ENCODE data around the gene KCTD5.

The KCTD5 gene

GRCh38 chr16:2708955-2709587, 26.7 kb downstream of the KCTD5 start:
- no peak for DNase-seq (ENCODE audit: extremely low read depth in 1 of 2, low read depth in 1 of 2)

- DNase-seq (ENCODE audit: extremely low read depth in 1 of 2, low read depth in 1 of 2): no peak
Measured at GRCh38 chr16:2709588-2709984, 27.3 kb downstream of the KCTD5 start.

GRCh38 chr16:2710021-2710710, 27.8 kb downstream of the KCTD5 start:
- no peak for DNase-seq (ENCODE audit: extremely low read depth in 1 of 2, low read depth in 1 of 2)

GRCh38 chr16:2710711-2711231, 28.4 kb downstream of the KCTD5 start:
- DNase-seq (ENCODE audit: extremely low read depth in 1 of 2, low read depth in 1 of 2): no peak

GRCh38 chr16:2711370-2712062, 29.2 kb downstream of the KCTD5 start:
- no peak for DNase-seq (ENCODE audit: extremely low read depth in 1 of 2, low read depth in 1 of 2)

GRCh38 chr16:2712063-2712441, 29.7 kb downstream of the KCTD5 start:
- DNase-seq (ENCODE audit: extremely low read depth in 1 of 2, low read depth in 1 of 2): no peak

- DNase-seq (ENCODE audit: extremely low read depth in 1 of 2, low read depth in 1 of 2): no peak
Measured at GRCh38 chr16:2712546-2712945, 30.2 kb downstream of the KCTD5 start.

GRCh38 chr16:2713523-2713922, 31.2 kb downstream of the KCTD5 start:
- DNase-seq (ENCODE audit: extremely low read depth in 1 of 2, low read depth in 1 of 2): no peak

GRCh38 chr16:2713985-2714774, 31.9 kb downstream of the KCTD5 start:
- DNase-seq (ENCODE audit: extremely low read depth in 1 of 2, low read depth in 1 of 2): no peak

- DNase-seq (ENCODE audit: extremely low read depth in 1 of 2, low read depth in 1 of 2): no peak
Measured at GRCh38 chr16:2715064-2715463, 32.7 kb downstream of the KCTD5 start.

GRCh38 chr16:2715519-2715918, 33.2 kb downstream of the KCTD5 start:
- peak; percentile 50 to 73 for DNase-seq (ENCODE audit: extremely low read depth in 1 of 2, low read depth in 1 of 2)

GRCh38 chr16:2715966-2716885, 33.9 kb downstream of the KCTD5 start:
- DNase-seq (ENCODE audit: extremely low read depth in 1 of 2, low read depth in 1 of 2): no peak

GRCh38 chr16:2716948-2717347, 34.6 kb downstream of the KCTD5 start:
- DNase-seq (ENCODE audit: extremely low read depth in 1 of 2, low read depth in 1 of 2): no peak

GRCh38 chr16:2717383-2718263, 35.3 kb downstream of the KCTD5 start:
- DNase-seq (ENCODE audit: extremely low read depth in 1 of 2, low read depth in 1 of 2): no peak

GRCh38 chr16:2719328-2720063, 37.2 kb downstream of the KCTD5 start:
- DNase-seq (ENCODE audit: extremely low read depth in 1 of 2, low read depth in 1 of 2): no peak

GRCh38 chr16:2720064-2720457, 37.7 kb downstream of the KCTD5 start, which contains the start of gene PRSS27:
PRSS27 (minus strand) TSS chr16:2720224; CDS start chr16:2720160, 64 bp downstream.
- DNase-seq (ENCODE audit: extremely low read depth in 1 of 2, low read depth in 1 of 2): no peak

GRCh38 chr16:2720719-2721633, 38.7 kb downstream of the KCTD5 start:
- peak; percentile 83 to 84 for DNase-seq (ENCODE audit: extremely low read depth in 1 of 2, low read depth in 1 of 2)

Measured in stimulated activated CD8-positive, alpha-beta memory T cell treated with anti-CD3 and anti-CD28 coated beads, Interleukin-7, amount 100 ng/mL, for 48 hours (primary cell).